Right lobe of liver (tissue), 6 donors: ENCODE measurements around the gene CLDN14. TPM values are rescaled to one million over a fixed set of nuclear protein-coding genes. Genes with fewer than 3 reads are reported as not detected.

ENCODE experiments used
- ATAC-seq, 4 donors: fragments of 200-7000 bp; cut with Tn5 transposase; one replicate each; pipeline ENCODE4 v1.9.1; 2020; ENCODE audit warnings: mild to moderate bottlenecking in 4 of 4, moderate library complexity in 4 of 4
- DNase-seq, 3 donors: peaks; one replicate each; pipeline ENCODE4 v3.0.0-alpha.2; 2020
- H3K27ac ChIP-seq, 3 donors: fragments of 200-600 bp; one replicate each; pipeline ENCODE4 v1.8.0; 2022
- H3K27me3 ChIP-seq, 2 donors: fragments of 200-600 bp; one replicate each; pipeline ENCODE4 v1.8.0; 2022
- H3K36me3 ChIP-seq, 4 donors: fragments of 200-600 bp; sonication (generic) in 1 of 4; one replicate each; pipeline versions ENCODE4 v1.5.1 to v1.8.0; 2017 to 2022; ENCODE audit warnings: control low read depth in 1 of 4
- H3K4me1 ChIP-seq, 4 donors: fragments of 200-600 bp; sonication (generic) in 1 of 4; one replicate each; pipeline versions ENCODE4 v1.5.1 to v1.8.0; 2017 to 2022; ENCODE audit warnings: control low read depth in 1 of 4
- H3K4me3 ChIP-seq, 3 donors: fragments of 200-600 bp; one replicate each; pipeline ENCODE4 v1.8.0; 2022
- H3K9me3 ChIP-seq, 4 donors: fragments of 200-600 bp; sonication (generic) in 1 of 4; one replicate each; pipeline versions ENCODE4 v1.5.1 to v1.8.0; 2017 to 2022; ENCODE audit warnings: control low read depth in 1 of 4
- CTCF ChIP-seq, 4 donors: fragments of 200-600 bp in 3 of 4; fragments of 450-650 bp in 1 of 4; IDR thresholded peaks; one replicate each; pipeline versions ENCODE4 v1.5.1 to v1.8.0; 2016 to 2022; ENCODE audit warnings: antibody characterized with exemption in 4 of 4, mild to moderate bottlenecking in 2 of 4
- POLR2A ChIP-seq: fragments of 450-650 bp; IDR thresholded peaks from one replicate; pipeline ENCODE4 v1.6.1; 2017; ENCODE audit warnings: antibody characterized with exemption, mild to moderate bottlenecking
- WGBS: methylation state at CpG from one replicate; pipeline ENCODE4 v1.1.6; 2018; ENCODE audit warnings: low coverage, low lambda C conversion rate; ENCODE audit not compliant: insufficient coverage; ENCODE audit errors: missing lambda C conversion rate; 5-methylcytosine and 5-hydroxymethylcytosine counted together
- intact Hi-C, 2 donors: fragments of 100-400 bp; cut with DNase I; formaldehyde crosslinking; loops; one replicate each; pipeline versions ENCODE4 v1.11.2 to v1.14.1; 2022
- total RNA-seq, 6 experiments: library from RNA; depleted of rRNA in 2 of 6; stranded (reverse); fragments of >200 nt in 2 of 6; fragmentation: NEBNext Ultra II Directional in 3 of 6; extraction: Animal tissue kit (Norgen Biotek cat#: 25700) in 3 of 6; gene quantifications; one replicate each; pipeline versions ENCODE4 v1.1.0 to v1.2.4, GENCODE V29; 2016 to 2023
- donor health status: DM: no; HTN: yes; CAD: no.
- donor health status: DM: no; HTN: no; CAD: no.
- donor health status: DM: no; HTN: no; CAD: no.
- donor health status: DM: no; HTN: yes; CAD: no.
- donor health status: DM: no; HTN: yes; CAD: no.

The CLDN14 gene
- total RNA-seq, 6 experiments from 2014 or later: 9.3 to 16.7 (median 13.0) TPM

GRCh38 chr21:36430841-36431240 lies 49.1 kb downstream of the CLDN14 start:
- WGBS: 82% methylated on average over 3 of the region's 4 CpGs
- Histone ChIP-seq H3K4me3 (no peak overlapping the region), H3K4me1 (no peaks in the 10 kb centered on the region), H3K27me3 (no peaks in the 10 kb centered on the region), H3K9me3 (no peaks in the 10 kb centered on the region), H3K27ac (peak overlapping the region in 2 of 3 donors; percentile 9 to 54), H3K36me3 (no peaks in the 10 kb centered on the region)
- TF ChIP-seq POLR2A (no peak), CTCF (IDR thresholded peaks at IDR 0.05) (no peak)
- DNase-seq (no peak), ATAC-seq (no peak)
- intact Hi-C loops: no loop called here

GRCh38 chr21:36429947-36430546 lies 49.9 kb downstream of the CLDN14 start:
- Histone ChIP-seq H3K36me3 (no peaks in the 10 kb centered on the region), H3K9me3 (no peaks in the 10 kb centered on the region), H3K4me3 (no peak overlapping the region), H3K27ac (peak overlapping the region; percentile 9 to 72 (median 24)), H3K27me3 (no peaks in the 10 kb centered on the region), H3K4me1 (no peaks in the 10 kb centered on the region)
- WGBS: 35% methylated on average over 11 of the region's 22 CpGs
- TF ChIP-seq POLR2A: peak; percentile 50
- no peak for TF ChIP-seq CTCF (IDR thresholded peaks at IDR 0.05)
- intact Hi-C loops: loop anchor here (10.0 kb wide), 2 partner anchors 45 to 165 kb away; no protein-coding TSS in a partner anchor
- ATAC-seq: peak; percentile 81 to 91 (median 88)
- DNase-seq: peak; percentile 59 to 71 (median 70)

- DNase-seq (no peak), ATAC-seq (no peak)
- Histone ChIP-seq H3K4me3 (no peak overlapping the region), H3K27ac (peak overlapping the region in 1 of 3 donors; percentile 72), H3K9me3 (no peaks in the 10 kb centered on the region), H3K36me3 (no peaks in the 10 kb centered on the region), H3K27me3 (no peaks in the 10 kb centered on the region), H3K4me1 (no peaks in the 10 kb centered on the region)
- WGBS: 79% methylated on average over 3 of the region's 12 CpGs
- TF ChIP-seq CTCF (IDR thresholded peaks at IDR 0.05) (no peak), POLR2A (no peak)
- intact Hi-C loops: loop anchor here (10.0 kb wide), 2 partner anchors 46 to 166 kb away; no protein-coding TSS in a partner anchor
Measured at GRCh38 chr21:36428761-36429432, 51.0 kb downstream of the CLDN14 start.

GRCh38 chr21:36427502-36427901 lies 52.4 kb downstream of the CLDN14 start:
- DNase-seq (no peak), ATAC-seq (no peak)
- 100% methylated on average over 4 of the region's 4 CpGs for WGBS
- peaks cover 0 to 2% (median 0%) of the 10 kb centered on the region in 4 donors for H3K4me1 ChIP-seq
- no peak overlapping the region for H3K27ac ChIP-seq
- H3K4me3 ChIP-seq: no peak overlapping the region
- H3K36me3 ChIP-seq: no peaks in the 10 kb centered on the region
- intact Hi-C loops: loop anchor here (10.0 kb wide), 2 partner anchors 47 to 167 kb away; no protein-coding TSS in a partner anchor
- no peaks in the 10 kb centered on the region for H3K27me3 ChIP-seq
- TF ChIP-seq POLR2A: no peak
- TF ChIP-seq CTCF (IDR thresholded peaks at IDR 0.05): no peak
- no peaks in the 10 kb centered on the region for H3K9me3 ChIP-seq
